ENCODE data around the gene AXDND1.
"Not testable (repeated sequence)": the region's sequence is repeated elsewhere in the genome, so short reads cannot be mapped to it uniquely, and the experiment has no call there.

Gene AXDND1

GRCh38 chr1:179476484-179476883 is 110.7 kb downstream of the AXDND1 start:
- H3K9me3 Mint-ChIP-seq: peaks cover 24% of the 10 kb centered on the region

DNA sequence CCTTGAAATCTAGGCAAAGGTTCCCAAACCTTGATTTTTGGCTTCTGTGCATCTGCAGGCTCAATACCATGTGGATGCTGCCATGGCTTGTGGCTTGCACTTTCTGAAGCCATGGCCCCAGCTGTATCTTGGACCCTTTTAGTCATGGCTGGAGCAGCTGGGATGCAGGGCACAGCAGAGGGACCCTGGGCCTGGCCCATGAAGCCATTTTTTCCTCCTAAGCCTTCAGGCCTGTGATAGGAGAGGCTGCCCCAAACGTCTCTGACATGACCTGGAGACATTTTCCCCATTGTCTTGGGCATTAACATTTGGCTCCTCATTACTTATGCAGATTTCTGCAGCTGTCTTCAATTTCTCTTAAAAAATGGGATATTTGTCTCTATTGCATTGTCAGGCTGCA is 112.6 kb downstream of the AXDND1 start:
- Mint-ChIP-seq H3K9me3 (peaks cover 23% of the 10 kb centered on the region), H3K27ac (no peak overlapping the region), H3K36me3 (no peaks in the 10 kb centered on the region), H3K4me3 (no peak overlapping the region), H3K4me1 (no peaks in the 10 kb centered on the region)
- DNase-seq (ENCODE audit: low spot score in 2 of 2): no peak
- ATAC-seq: no peak

More at GRCh38 chr1:179476484-179476883, 110.7 kb downstream of the AXDND1 start:
- ATAC-seq: no peak
- DNase-seq (ENCODE audit: low spot score in 2 of 2): no peak
- Mint-ChIP-seq H3K4me3 (no peak overlapping the region), H3K4me1 (no peaks in the 10 kb centered on the region), H3K36me3 (no peaks in the 10 kb centered on the region), H3K27ac (no peak overlapping the region)

DNA sequence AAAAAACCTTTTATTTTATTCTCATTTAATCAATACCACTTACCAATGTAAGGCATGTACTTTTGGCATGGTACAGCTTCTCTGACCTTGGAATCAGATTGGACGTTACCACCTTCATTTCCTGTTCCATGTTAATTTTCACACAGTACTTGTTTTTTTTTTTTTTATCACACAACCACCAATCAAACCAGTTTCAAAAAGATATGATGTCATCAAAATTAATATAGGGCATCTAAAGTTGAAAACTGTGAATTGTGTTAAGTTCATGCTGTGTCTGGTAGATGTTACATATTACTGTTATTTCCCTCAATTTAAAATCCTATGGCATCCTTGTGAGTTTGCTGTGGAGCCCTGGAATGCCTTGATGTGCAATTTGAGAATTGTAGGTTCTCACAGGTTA is 124.8 kb downstream of the AXDND1 start:
- no peak for DNase-seq (ENCODE audit: low spot score in 2 of 2)
- no peak for ATAC-seq

GRCh38 chr1:179493323-179493722 is 127.6 kb downstream of the AXDND1 start:
- H3K27ac Mint-ChIP-seq: no peak overlapping the region
- no peaks in the 10 kb centered on the region for H3K36me3 Mint-ChIP-seq
- no peak overlapping the region for H3K4me3 Mint-ChIP-seq
- no peak for DNase-seq (ENCODE audit: low spot score in 2 of 2)
- no peaks in the 10 kb centered on the region for H3K4me1 Mint-ChIP-seq
- H3K9me3 Mint-ChIP-seq: peaks cover 7% of the 10 kb centered on the region
- ATAC-seq: no peak

More for the DNA sequence above, 124.8 kb downstream of the AXDND1 start:
- Mint-ChIP-seq H3K36me3 (no peaks in the 10 kb centered on the region), H3K9me3 (peaks cover 5% of the 10 kb centered on the region), H3K4me3 (no peak overlapping the region), H3K4me1 (no peaks in the 10 kb centered on the region), H3K27ac (no peak overlapping the region)

DNA sequence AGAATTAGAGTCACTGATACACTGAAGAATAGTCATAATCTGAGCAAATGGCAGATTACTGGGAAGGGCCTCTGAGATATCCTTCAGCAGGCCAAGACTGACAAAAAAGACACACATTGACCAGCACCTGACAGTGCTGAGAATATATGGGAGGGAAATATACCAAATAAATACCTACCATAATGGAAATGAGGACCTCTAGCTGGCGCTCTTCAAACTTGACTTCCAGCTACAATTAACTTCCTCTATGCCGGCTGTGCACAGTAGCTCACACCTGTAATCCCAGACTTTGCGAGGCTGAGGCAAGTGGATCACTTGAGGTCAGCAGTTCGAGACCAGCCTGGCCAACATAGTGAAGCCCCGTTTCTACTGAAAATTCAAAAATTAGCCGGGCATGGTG is 140.4 kb downstream of the AXDND1 start:
- no peaks in the 10 kb centered on the region for H3K36me3 Mint-ChIP-seq
- H3K9me3 Mint-ChIP-seq: peaks cover 5% of the 10 kb centered on the region
- no peak overlapping the region for H3K27ac Mint-ChIP-seq
- DNase-seq (ENCODE audit: low spot score in 2 of 2) (no peak), ATAC-seq (no peak)
- no peak overlapping the region for H3K4me3 Mint-ChIP-seq
- H3K4me1 Mint-ChIP-seq: no peaks in the 10 kb centered on the region

- no peak for DNase-seq (ENCODE audit: low spot score in 2 of 2)
- Mint-ChIP-seq H3K36me3 (no peaks in the 10 kb centered on the region), H3K4me3 (no peak overlapping the region), H3K9me3 (peaks cover 8% of the 10 kb centered on the region), H3K4me1 (no peaks in the 10 kb centered on the region), H3K27ac (no peak overlapping the region)
- ATAC-seq: no peak
Observed at GRCh38 chr1:179509384-179509783, 143.6 kb downstream of the AXDND1 start.

GRCh38 chr1:179510038-179510437 is 144.3 kb downstream of the AXDND1 start:
- Mint-ChIP-seq H3K27ac (no peak overlapping the region), H3K9me3 (peaks cover 8% of the 10 kb centered on the region), H3K4me1 (no peaks in the 10 kb centered on the region), H3K4me3 (no peak overlapping the region), H3K36me3 (no peaks in the 10 kb centered on the region)
- ATAC-seq (no peak), DNase-seq (ENCODE audit: low spot score in 2 of 2) (no peak)

- no peaks in the 10 kb centered on the region for H3K4me1 Mint-ChIP-seq
- H3K4me3 Mint-ChIP-seq: no peak overlapping the region
- peaks cover 13% of the 10 kb centered on the region for H3K9me3 Mint-ChIP-seq
- no peak for DNase-seq (ENCODE audit: low spot score in 2 of 2)
- ATAC-seq: no peak
- H3K27ac Mint-ChIP-seq: no peak overlapping the region
- no peaks in the 10 kb centered on the region for H3K36me3 Mint-ChIP-seq
Observed at GRCh38 chr1:179516976-179517705, 151.4 kb downstream of the AXDND1 start.

DNA sequence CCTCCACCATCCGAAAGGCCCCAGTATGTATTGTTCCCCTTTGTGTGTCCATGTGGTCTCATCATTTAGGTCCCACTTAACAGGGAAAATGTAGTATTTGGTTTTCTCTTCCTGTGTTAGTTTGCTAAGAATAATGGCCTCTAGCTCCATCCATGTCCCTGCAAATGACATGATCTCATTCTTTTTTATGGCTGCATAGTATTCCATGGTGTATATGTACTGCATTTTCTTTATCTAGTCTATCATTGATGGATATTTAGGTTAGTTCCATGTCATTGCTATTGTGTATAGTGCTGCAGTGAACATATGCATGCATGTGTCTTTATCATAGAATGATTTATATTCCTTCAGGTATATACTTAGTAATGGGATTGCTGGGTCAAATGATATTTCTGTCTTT is 152.8 kb downstream of the AXDND1 start:
- not testable (repeated sequence) for DNase-seq (ENCODE audit: low spot score in 2 of 2); ATAC-seq; H3K36me3 Mint-ChIP-seq; H3K27ac Mint-ChIP-seq; H3K4me1 Mint-ChIP-seq; H3K4me3 Mint-ChIP-seq
- peaks cover 13% of the 10 kb centered on the region for H3K9me3 Mint-ChIP-seq

GRCh38 chr1:179529482-179530195 is 163.9 kb downstream of the AXDND1 start:
- H3K9me3 Mint-ChIP-seq: peaks cover 1% of the 10 kb centered on the region
- ATAC-seq: no peak
- no peak overlapping the region for H3K27ac Mint-ChIP-seq
- no peaks in the 10 kb centered on the region for H3K36me3 Mint-ChIP-seq
- H3K4me3 Mint-ChIP-seq: no peak overlapping the region
- no peaks in the 10 kb centered on the region for H3K4me1 Mint-ChIP-seq
- no peak for DNase-seq (ENCODE audit: low spot score in 2 of 2)

- H3K9me3 Mint-ChIP-seq: no peaks in the 10 kb centered on the region
- DNase-seq (ENCODE audit: low spot score in 2 of 2) (no peak), ATAC-seq (no peak)
- H3K36me3 Mint-ChIP-seq: no peaks in the 10 kb centered on the region
- no peak overlapping the region for H3K27ac Mint-ChIP-seq
- no peaks in the 10 kb centered on the region for H3K4me1 Mint-ChIP-seq
- H3K4me3 Mint-ChIP-seq: no peak overlapping the region
Observed at GRCh38 chr1:179530352-179530751, 164.6 kb downstream of the AXDND1 start.

DNA sequence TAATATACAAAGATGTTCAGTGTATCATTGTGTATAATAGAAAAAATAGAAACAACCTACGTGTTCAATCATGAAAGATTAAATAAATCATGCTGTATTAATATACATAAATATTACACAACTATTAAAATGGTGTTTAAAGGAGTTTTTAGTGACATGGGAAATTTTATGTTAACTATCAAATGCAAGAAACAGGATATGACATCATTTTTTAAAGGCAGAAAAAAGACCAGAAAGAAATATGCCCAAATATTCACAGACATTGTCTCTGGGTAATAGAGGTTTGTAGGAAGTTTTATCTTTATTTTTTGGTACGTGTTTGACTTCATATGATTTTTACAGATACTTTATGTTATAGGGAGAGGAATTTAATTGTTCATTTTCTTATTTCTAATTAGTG is 176.0 kb downstream of the AXDND1 start:
- DNase-seq (ENCODE audit: low spot score in 2 of 2): no peak
- no peaks in the 10 kb centered on the region for H3K4me1 Mint-ChIP-seq
- no peak overlapping the region for H3K27ac Mint-ChIP-seq
- H3K9me3 Mint-ChIP-seq: peaks cover 7% of the 10 kb centered on the region
- H3K4me3 Mint-ChIP-seq: no peak overlapping the region
- H3K36me3 Mint-ChIP-seq: no peaks in the 10 kb centered on the region
- ATAC-seq: no peak

GRCh38 chr1:179545321-179545720 is 179.6 kb downstream of the AXDND1 start:
- H3K27ac Mint-ChIP-seq: no peak overlapping the region
- no peak for ATAC-seq
- H3K4me1 Mint-ChIP-seq: no peaks in the 10 kb centered on the region
- no peaks in the 10 kb centered on the region for H3K36me3 Mint-ChIP-seq
- no peak overlapping the region for H3K4me3 Mint-ChIP-seq
- no peak for DNase-seq (ENCODE audit: low spot score in 2 of 2)
- H3K9me3 Mint-ChIP-seq: no peaks in the 10 kb centered on the region

GRCh38 chr1:179547021-179547535 is 181.3 kb downstream of the AXDND1 start:
- no peak for ATAC-seq
- DNase-seq (ENCODE audit: low spot score in 2 of 2): no peak

DNA sequence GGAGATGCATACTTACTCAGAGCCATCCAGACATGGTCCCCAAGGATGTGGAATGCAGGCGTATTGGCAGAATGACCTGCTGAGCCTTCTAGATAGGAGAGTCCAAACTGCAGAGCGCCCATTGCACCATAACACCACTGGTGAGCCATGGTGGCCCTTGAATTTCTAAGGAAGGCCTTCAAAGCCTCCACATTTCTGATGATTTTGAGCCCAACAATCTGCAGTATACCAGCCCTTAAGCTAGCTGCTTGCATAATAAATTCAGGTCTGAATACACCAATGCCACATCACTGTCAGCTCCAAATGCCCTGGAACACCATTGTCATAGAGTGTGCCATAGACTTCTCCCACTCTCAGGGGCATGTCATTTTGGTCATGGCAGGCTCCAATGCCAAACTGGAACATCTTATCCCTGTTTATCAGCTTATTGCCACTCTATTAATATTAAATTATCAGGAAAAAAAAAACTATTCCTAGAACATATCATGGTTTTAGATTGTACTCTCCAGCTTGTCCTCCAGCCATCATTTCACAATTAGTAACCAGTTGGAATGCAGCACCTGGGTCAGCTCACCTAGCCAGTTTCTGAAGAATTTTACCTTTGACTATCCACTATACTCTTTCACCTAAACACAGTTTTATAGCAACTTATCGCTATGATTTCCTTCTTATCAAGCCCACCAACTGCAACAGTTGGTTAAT is 183.0 kb downstream of the AXDND1 start:
- ATAC-seq (no peak), DNase-seq (ENCODE audit: low spot score in 2 of 2) (no peak)
- Mint-ChIP-seq H3K4me1 (no peaks in the 10 kb centered on the region), H3K9me3 (no peaks in the 10 kb centered on the region), H3K36me3 (no peaks in the 10 kb centered on the region), H3K4me3 (no peak overlapping the region), H3K27ac (no peak overlapping the region)

More at GRCh38 chr1:179547021-179547535, 181.3 kb downstream of the AXDND1 start:
- H3K4me1 Mint-ChIP-seq: no peaks in the 10 kb centered on the region
- no peaks in the 10 kb centered on the region for H3K36me3 Mint-ChIP-seq
- H3K4me3 Mint-ChIP-seq: no peak overlapping the region
- H3K9me3 Mint-ChIP-seq: no peaks in the 10 kb centered on the region
- no peak overlapping the region for H3K27ac Mint-ChIP-seq

Data from stimulated activated effector memory CD8-positive, alpha-beta T cell treated with anti-CD3 and anti-CD28 coated beads, Interleukin-12 subunit alpha, Interleukin-12 subunit beta, amount 100 ng/mL, for 72 hours (primary cell).